OCI-LY1 (cell line): Measurements from ENCODE around the gene DENND5B.

Experiments
- H2AFZ ChIP-seq: fragments of 200-600 bp; sonication (generic), shearing (Covaris generic); 2 replicates; pipeline ENCODE4 v1.6.0; 2014; ENCODE audit warnings: antibody characterized with exemption, mild to moderate bottlenecking, low read length
- H3F3A ChIP-seq: fragments of 200-600 bp; sonication (generic), shearing (Covaris generic); 2 replicates; pipeline ENCODE4 v1.6.0; 2014; ENCODE audit warnings: mild to moderate bottlenecking, antibody characterized with exemption, low read length, moderate library complexity; ENCODE audit not compliant: insufficient read depth
- H3K27ac ChIP-seq: fragments of 200-600 bp; sonication (generic); 2 replicates; pipeline ENCODE4 v1.5.1; 2014; ENCODE audit warnings: low read length, mixed run types, mild to moderate bottlenecking, low read depth; ENCODE audit not compliant: poor library complexity, severe bottlenecking
- H3K27me3 ChIP-seq: fragments of 200-600 bp; sonication (generic); 2 replicates; pipeline ENCODE4 v1.6.0; 2014; ENCODE audit warnings: antibody characterized with exemption, mild to moderate bottlenecking, low read length, moderate library complexity; ENCODE audit not compliant: insufficient read depth
- H3K36me3 ChIP-seq: fragments of 200-600 bp; sonication (generic); 2 replicates; pipeline ENCODE4 v1.6.1; 2014; ENCODE audit warnings: mild to moderate bottlenecking, antibody characterized with exemption, low read length, moderate library complexity, mixed read lengths; ENCODE audit not compliant: insufficient read depth
- H3K4me1 ChIP-seq: fragments of 200-600 bp; sonication (generic); 2 replicates; pipeline ENCODE4 v1.5.1; 2014; ENCODE audit warnings: mild to moderate bottlenecking, low read length, moderate library complexity; ENCODE audit not compliant: insufficient read depth, severe bottlenecking
- H3K4me2 ChIP-seq: fragments of 200-600 bp; sonication (generic), shearing (Covaris generic); 2 replicates; pipeline ENCODE4 v1.6.1; 2014; ENCODE audit warnings: low read length
- H3K4me3 ChIP-seq: fragments of 200-600 bp; sonication (generic); 2 replicates; pipeline ENCODE4 v1.5.1; 2014; ENCODE audit warnings: low read length, low read depth, mild to moderate bottlenecking, mixed read lengths; ENCODE audit not compliant: poor library complexity, severe bottlenecking
- H3K79me2 ChIP-seq: fragments of 200-600 bp; shearing (Covaris generic); 2 replicates; pipeline ENCODE4 v1.6.1; 2016; ENCODE audit warnings: mixed run types, low read length, mixed read lengths; ENCODE audit not compliant: insufficient read depth
- H3K9ac ChIP-seq: fragments of 200-600 bp; sonication (generic), shearing (Covaris generic); 2 replicates; pipeline ENCODE4 v1.6.1; 2014; ENCODE audit warnings: mild to moderate bottlenecking, low read length, mixed read lengths
- H3K9me2 ChIP-seq: fragments of 200-600 bp; sonication (generic), shearing (Covaris generic); 2 replicates; pipeline ENCODE4 v1.6.1; 2014; ENCODE audit warnings: low read depth, mild to moderate bottlenecking, low read length, mixed read lengths
- H3K9me3 ChIP-seq: fragments of 200-600 bp; shearing (Covaris generic); 2 replicates; pipeline ENCODE4 v1.6.1; 2014; ENCODE audit warnings: low read length, mixed read lengths
- H4K20me1 ChIP-seq: fragments of 200-600 bp; sonication (generic), shearing (Covaris generic); 2 replicates; pipeline ENCODE4 v1.6.0; 2016; ENCODE audit warnings: mild to moderate bottlenecking, low read length; ENCODE audit not compliant: insufficient read depth
- CTCF ChIP-seq: fragments of 200-600 bp; sonication (generic), shearing (Covaris generic); IDR thresholded peaks from 2 replicates; pipeline ENCODE4 v1.5.1; 2017; ENCODE audit warnings: mild to moderate bottlenecking, antibody characterized with exemption, low read length, moderate library complexity, mixed read lengths
- EZH2 ChIP-seq: fragments of 200-600 bp; sonication (generic), shearing (Covaris generic); IDR thresholded peaks from 2 replicates; pipeline ENCODE4 v1.8.0; 2017; ENCODE audit warnings: borderline replicate concordance, mixed run types, mild to moderate bottlenecking, antibody characterized with exemption, low read length, moderate library complexity, mixed read lengths

The DENND5B gene

GRCh38 chr12:31366104-31366621 is 224.8 kb downstream of the DENND5B start:
- TF ChIP-seq CTCF: no peak
- no peak for TF ChIP-seq EZH2
- no peak overlapping the region for H3K4me3 ChIP-seq
- H3K27me3 ChIP-seq: no peaks in the 10 kb centered on the region

GRCh38 chr12:31363831-31364230 is 227.1 kb downstream of the DENND5B start:
- Histone ChIP-seq H3K4me3 (no peak overlapping the region), H3K27ac (peak overlapping the region; percentile 78), H3K9me2 (no peaks in the 10 kb centered on the region), H3K4me1 (peaks cover 27% of the 10 kb centered on the region), H3K9ac (no peak overlapping the region), H3K36me3 (no peaks in the 10 kb centered on the region), H3F3A (no peaks in the 10 kb centered on the region), H3K79me2 (no peaks in the 10 kb centered on the region), H2AFZ (no peak overlapping the region), H4K20me1 (no peaks in the 10 kb centered on the region), H3K9me3 (no peaks in the 10 kb centered on the region), H3K27me3 (no peaks in the 10 kb centered on the region), H3K4me2 (peak overlapping the region; percentile 55; the same call in 1 of the 2 replicates)
- TF ChIP-seq EZH2 (no peak), CTCF (no peak)

More at GRCh38 chr12:31366104-31366621, 224.8 kb downstream of the DENND5B start:
- H2AFZ ChIP-seq: no peak overlapping the region
- no peaks in the 10 kb centered on the region for H3K79me2 ChIP-seq
- H3K9ac ChIP-seq: no peak overlapping the region
- no peak overlapping the region for H3K27ac ChIP-seq
- no peaks in the 10 kb centered on the region for H3K36me3 ChIP-seq
- no peaks in the 10 kb centered on the region for H3K9me2 ChIP-seq
- H3F3A ChIP-seq: no peaks in the 10 kb centered on the region
- H3K4me1 ChIP-seq: peaks cover 36% of the 10 kb centered on the region
- no peak overlapping the region for H3K4me2 ChIP-seq
- H4K20me1 ChIP-seq: no peaks in the 10 kb centered on the region
- H3K9me3 ChIP-seq: no peaks in the 10 kb centered on the region

- H3K9me2 ChIP-seq: no peaks in the 10 kb centered on the region
- H3K9ac ChIP-seq: no peak overlapping the region
- H2AFZ ChIP-seq: no peak overlapping the region
- TF ChIP-seq EZH2: no peak
- no peak for TF ChIP-seq CTCF
- H3K36me3 ChIP-seq: no peaks in the 10 kb centered on the region
- H3K4me2 ChIP-seq: peak overlapping the region; percentile 55
- no peak overlapping the region for H3K4me3 ChIP-seq
- H3K9me3 ChIP-seq: no peaks in the 10 kb centered on the region
- no peaks in the 10 kb centered on the region for H3K27me3 ChIP-seq
- H4K20me1 ChIP-seq: no peaks in the 10 kb centered on the region
- H3K27ac ChIP-seq: peak overlapping the region; percentile 78
- H3F3A ChIP-seq: no peaks in the 10 kb centered on the region
- H3K79me2 ChIP-seq: no peaks in the 10 kb centered on the region
- peaks cover 27% of the 10 kb centered on the region for H3K4me1 ChIP-seq
Measured at GRCh38 chr12:31363416-31363809, 227.5 kb downstream of the DENND5B start.
